ENCODE measurements around the gene STK17A. TPM values are rescaled to one million over a fixed set of nuclear protein-coding genes. Genes with fewer than 3 reads are reported as not detected.

Gene STK17A
- polyA plus RNA-seq, 1 of the 3 experiments (the other 2 are of a cell fraction): 47.8 TPM

DNA sequence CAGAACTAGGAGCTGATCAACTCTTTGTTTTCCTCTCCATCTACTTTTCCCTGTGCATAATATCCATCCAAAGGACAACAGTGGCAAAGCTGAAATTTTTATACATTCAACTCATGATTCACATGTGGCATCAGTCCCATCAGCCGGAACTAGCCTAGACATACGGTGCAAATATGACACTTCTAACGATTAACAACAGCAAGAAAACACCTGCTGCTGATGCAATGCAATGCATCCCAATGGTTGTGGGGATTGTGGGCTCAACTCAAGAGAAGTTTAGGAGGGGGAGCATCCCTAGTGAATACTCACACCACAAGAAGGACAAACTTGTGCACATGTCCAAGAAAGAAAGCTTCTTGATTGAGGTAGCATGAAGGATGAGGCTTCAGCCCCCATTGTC is 20.5 kb upstream of the STK17A start:
- Histone ChIP-seq H3K9me2 (no peaks in the 10 kb centered on the region), H4K20me1 (ENCODE audit: insufficient read depth) (no peaks in the 10 kb centered on the region), H3K27me3 (ENCODE audit: insufficient read depth) (peaks cover 11% of the 10 kb centered on the region), H3K4me1 (ENCODE audit: control insufficient read depth in 1 of 2, insufficient read depth in 2 of 2, low read depth in 1 of 2, low read length in 1 of 2) (no peaks in the 10 kb centered on the region), H3F3A (replicated peaks; ENCODE audit: insufficient read depth) (no peaks in the 10 kb centered on the region), H2AFZ (ENCODE audit: low read depth) (no peak overlapping the region), H3K79me2 (ENCODE audit: insufficient read depth) (no peaks in the 10 kb centered on the region), H3K27ac (ENCODE audit: low read depth in 2 of 2, low read length in 1 of 2) (no peak overlapping the region), H3K36me3 (replicated peaks in 1 of 2; ENCODE audit: control insufficient read depth in 1 of 2, insufficient read depth in 2 of 2, low read length in 1 of 2) (no peaks in the 10 kb centered on the region), H3K4me2 (no peak overlapping the region), H3K9ac (no peak overlapping the region), H3K4me3 (ENCODE audit: low read depth in 2 of 2, low read length in 1 of 2) (no peak overlapping the region), H3K9me3 (no peaks in the 10 kb centered on the region)
- ChIA-PET CTCF (interaction anchor here (1.0 to 10.1 kb wide), 4 partner anchors 13 to 138 kb away, joined by 3 to 81 read pairs (median 6); partner anchors contain the start of gene STK17A), POLR2A (no interaction called here)
- 81% methylated on average over 3 of the region's 3 CpGs for WGBS (ENCODE audit: low lambda C conversion rate)
- DNase-seq: no peak
- TF ChIP-seq NFIC (IDR thresholded peaks at IDR 0.05; ENCODE audit: borderline replicate concordance) (no peak), EP300 (IDR thresholded peaks at IDR 0.05; ENCODE audit: borderline replicate concordance in 1 of 2, low read depth in 1 of 2, low read length in 1 of 2) (no peak), EZH2phosphoT487 (IDR thresholded peaks at IDR 0.05; ENCODE audit: borderline replicate concordance, low read depth) (no peak), FOSL2 (IDR thresholded peaks at IDR 0.05; ENCODE audit: borderline replicate concordance, low read depth) (no peak), SMC3 (IDR thresholded peaks at IDR 0.05; ENCODE audit: low read depth, low read length) (no peak), YY1 (IDR thresholded peaks at IDR 0.05; ENCODE audit: low read depth) (no peak), NRF1 (IDR thresholded peaks at IDR 0.05; ENCODE audit: low read depth, low read length) (no peak), GATA2 (CRISPR knock-in tag; IDR thresholded peaks at IDR 0.05) (no peak), TCF12 (IDR thresholded peaks at IDR 0.05) (no peak), MXI1 (IDR thresholded peaks at IDR 0.05; ENCODE audit: low read depth, low read length) (no peak), GABPA (IDR thresholded peaks at IDR 0.05; ENCODE audit: low read depth) (no peak), FOXM1 (IDR thresholded peaks at IDR 0.05; ENCODE audit: low read depth) (no peak), ELF1 (IDR thresholded peaks at IDR 0.05) (no peak)
- TF ChIP-seq, protein P1, sequence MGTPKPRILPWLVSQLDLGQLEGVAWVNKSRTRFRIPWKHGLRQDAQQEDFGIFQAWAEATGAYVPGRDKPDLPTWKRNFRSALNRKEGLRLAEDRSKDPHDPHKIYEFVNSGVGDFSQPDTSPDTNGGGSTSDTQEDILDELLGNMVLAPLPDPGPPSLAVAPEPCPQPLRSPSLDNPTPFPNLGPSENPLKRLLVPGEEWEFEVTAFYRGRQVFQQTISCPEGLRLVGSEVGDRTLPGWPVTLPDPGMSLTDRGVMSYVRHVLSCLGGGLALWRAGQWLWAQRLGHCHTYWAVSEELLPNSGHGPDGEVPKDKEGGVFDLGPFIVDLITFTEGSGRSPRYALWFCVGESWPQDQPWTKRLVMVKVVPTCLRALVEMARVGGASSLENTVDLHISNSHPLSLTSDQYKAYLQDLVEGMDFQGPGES (IDR thresholded peaks at IDR 0.05; ENCODE audit: low read depth, low read length): no peak
- TF ChIP-seq, protein P2, sequence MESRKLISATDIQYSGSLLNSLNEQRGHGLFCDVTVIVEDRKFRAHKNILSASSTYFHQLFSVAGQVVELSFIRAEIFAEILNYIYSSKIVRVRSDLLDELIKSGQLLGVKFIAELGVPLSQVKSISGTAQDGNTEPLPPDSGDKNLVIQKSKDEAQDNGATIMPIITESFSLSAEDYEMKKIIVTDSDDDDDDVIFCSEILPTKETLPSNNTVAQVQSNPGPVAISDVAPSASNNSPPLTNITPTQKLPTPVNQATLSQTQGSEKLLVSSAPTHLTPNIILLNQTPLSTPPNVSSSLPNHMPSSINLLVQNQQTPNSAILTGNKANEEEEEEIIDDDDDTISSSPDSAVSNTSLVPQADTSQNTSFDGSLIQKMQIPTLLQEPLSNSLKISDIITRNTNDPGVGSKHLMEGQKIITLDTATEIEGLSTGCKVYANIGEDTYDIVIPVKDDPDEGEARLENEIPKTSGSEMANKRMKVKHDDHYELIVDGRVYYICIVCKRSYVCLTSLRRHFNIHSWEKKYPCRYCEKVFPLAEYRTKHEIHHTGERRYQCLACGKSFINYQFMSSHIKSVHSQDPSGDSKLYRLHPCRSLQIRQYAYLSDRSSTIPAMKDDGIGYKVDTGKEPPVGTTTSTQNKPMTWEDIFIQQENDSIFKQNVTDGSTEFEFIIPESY (IDR thresholded peaks at IDR 0.05; ENCODE audit: borderline replicate concordance, low read depth): no peak
- TF ChIP-seq, protein P3, sequence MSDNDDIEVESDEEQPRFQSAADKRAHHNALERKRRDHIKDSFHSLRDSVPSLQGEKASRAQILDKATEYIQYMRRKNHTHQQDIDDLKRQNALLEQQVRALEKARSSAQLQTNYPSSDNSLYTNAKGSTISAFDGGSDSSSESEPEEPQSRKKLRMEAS (IDR thresholded peaks at IDR 0.05; ENCODE audit: low read depth): no peak
- TF ChIP-seq, protein P4, sequence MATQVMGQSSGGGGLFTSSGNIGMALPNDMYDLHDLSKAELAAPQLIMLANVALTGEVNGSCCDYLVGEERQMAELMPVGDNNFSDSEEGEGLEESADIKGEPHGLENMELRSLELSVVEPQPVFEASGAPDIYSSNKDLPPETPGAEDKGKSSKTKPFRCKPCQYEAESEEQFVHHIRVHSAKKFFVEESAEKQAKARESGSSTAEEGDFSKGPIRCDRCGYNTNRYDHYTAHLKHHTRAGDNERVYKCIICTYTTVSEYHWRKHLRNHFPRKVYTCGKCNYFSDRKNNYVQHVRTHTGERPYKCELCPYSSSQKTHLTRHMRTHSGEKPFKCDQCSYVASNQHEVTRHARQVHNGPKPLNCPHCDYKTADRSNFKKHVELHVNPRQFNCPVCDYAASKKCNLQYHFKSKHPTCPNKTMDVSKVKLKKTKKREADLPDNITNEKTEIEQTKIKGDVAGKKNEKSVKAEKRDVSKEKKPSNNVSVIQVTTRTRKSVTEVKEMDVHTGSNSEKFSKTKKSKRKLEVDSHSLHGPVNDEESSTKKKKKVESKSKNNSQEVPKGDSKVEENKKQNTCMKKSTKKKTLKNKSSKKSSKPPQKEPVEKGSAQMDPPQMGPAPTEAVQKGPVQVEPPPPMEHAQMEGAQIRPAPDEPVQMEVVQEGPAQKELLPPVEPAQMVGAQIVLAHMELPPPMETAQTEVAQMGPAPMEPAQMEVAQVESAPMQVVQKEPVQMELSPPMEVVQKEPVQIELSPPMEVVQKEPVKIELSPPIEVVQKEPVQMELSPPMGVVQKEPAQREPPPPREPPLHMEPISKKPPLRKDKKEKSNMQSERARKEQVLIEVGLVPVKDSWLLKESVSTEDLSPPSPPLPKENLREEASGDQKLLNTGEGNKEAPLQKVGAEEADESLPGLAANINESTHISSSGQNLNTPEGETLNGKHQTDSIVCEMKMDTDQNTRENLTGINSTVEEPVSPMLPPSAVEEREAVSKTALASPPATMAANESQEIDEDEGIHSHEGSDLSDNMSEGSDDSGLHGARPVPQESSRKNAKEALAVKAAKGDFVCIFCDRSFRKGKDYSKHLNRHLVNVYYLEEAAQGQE (IDR thresholded peaks at IDR 0.05; ENCODE audit: low read depth, low read length): no peak
- TF ChIP-seq, protein P5, sequence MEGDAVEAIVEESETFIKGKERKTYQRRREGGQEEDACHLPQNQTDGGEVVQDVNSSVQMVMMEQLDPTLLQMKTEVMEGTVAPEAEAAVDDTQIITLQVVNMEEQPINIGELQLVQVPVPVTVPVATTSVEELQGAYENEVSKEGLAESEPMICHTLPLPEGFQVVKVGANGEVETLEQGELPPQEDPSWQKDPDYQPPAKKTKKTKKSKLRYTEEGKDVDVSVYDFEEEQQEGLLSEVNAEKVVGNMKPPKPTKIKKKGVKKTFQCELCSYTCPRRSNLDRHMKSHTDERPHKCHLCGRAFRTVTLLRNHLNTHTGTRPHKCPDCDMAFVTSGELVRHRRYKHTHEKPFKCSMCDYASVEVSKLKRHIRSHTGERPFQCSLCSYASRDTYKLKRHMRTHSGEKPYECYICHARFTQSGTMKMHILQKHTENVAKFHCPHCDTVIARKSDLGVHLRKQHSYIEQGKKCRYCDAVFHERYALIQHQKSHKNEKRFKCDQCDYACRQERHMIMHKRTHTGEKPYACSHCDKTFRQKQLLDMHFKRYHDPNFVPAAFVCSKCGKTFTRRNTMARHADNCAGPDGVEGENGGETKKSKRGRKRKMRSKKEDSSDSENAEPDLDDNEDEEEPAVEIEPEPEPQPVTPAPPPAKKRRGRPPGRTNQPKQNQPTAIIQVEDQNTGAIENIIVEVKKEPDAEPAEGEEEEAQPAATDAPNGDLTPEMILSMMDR (IDR thresholded peaks at IDR 0.05): no peak
